ENCODE measurements around the gene FOXP4.
A peak's percentile ranks its signal among the peaks of the same experiment; 100 is the strongest.

Gene FOXP4

DNA sequence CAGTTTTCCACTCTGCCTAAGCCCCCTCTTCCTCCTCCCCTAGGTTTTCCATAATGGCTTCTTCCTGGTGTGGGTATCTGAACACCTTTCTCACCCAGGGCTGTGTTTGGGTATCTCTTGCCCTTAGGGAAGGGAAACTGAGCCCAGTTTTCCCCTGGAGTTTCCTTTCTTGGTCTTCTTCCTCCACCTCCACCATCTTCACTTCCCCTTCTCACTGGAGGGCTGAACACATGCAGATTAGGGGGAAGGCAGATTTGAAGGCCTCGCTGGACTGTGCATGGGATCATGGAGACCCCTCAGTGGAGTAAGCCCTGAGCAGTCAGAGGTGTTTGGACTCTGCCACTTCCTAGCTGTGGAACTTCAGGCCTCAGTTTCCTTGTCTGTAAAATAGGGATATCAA lies 27.8 kb downstream of the FOXP4 start:
- Histone ChIP-seq H3K27ac (no peak overlapping the region), H3K27me3 (no peaks in the 10 kb centered on the region)
- intact Hi-C loops (cut with DNase I; ENCODE audit: low total_unique reads), result no loop called here

DNA sequence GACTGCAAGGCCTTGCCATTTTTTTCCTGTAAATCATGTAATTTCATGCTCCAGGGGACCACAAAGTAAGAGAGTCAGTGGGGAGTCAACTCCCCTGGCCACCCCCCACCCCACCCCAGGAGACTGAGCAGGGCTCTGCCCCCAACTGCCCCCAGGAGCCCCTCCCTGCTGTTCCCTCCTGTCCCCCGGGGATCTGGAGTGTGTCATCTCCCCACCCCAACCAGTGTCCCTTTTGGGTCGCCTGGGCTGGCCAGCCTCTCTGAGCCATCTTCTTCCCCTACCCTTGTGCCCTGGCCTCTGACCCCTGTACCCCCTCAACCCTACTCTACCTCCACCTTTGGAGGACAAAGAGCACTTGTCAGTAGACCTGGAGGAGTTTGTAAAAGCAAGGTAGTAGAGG lies 29.4 kb downstream of the FOXP4 start:
- intact Hi-C loops (cut with DNase I; ENCODE audit: low total_unique reads), result no loop called here
- Histone ChIP-seq H3K4me1 (peaks cover 6 to 67% (median 45%) of the 10 kb centered on the region in 4 donors), H3K27me3 (no peaks in the 10 kb centered on the region), H3K9me3 (no peaks in the 10 kb centered on the region), H3K27ac (no peak overlapping the region), H3K4me3 (no peak overlapping the region), H3K36me3 (peaks cover 0 to 25% (median 10%) of the 10 kb centered on the region in 3 donors)
- no peak for DNase-seq
- TF ChIP-seq, protein P1, sequence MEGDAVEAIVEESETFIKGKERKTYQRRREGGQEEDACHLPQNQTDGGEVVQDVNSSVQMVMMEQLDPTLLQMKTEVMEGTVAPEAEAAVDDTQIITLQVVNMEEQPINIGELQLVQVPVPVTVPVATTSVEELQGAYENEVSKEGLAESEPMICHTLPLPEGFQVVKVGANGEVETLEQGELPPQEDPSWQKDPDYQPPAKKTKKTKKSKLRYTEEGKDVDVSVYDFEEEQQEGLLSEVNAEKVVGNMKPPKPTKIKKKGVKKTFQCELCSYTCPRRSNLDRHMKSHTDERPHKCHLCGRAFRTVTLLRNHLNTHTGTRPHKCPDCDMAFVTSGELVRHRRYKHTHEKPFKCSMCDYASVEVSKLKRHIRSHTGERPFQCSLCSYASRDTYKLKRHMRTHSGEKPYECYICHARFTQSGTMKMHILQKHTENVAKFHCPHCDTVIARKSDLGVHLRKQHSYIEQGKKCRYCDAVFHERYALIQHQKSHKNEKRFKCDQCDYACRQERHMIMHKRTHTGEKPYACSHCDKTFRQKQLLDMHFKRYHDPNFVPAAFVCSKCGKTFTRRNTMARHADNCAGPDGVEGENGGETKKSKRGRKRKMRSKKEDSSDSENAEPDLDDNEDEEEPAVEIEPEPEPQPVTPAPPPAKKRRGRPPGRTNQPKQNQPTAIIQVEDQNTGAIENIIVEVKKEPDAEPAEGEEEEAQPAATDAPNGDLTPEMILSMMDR (IDR thresholded peaks at IDR 0.05), result no peak

More for the DNA sequence above, 27.8 kb downstream of the FOXP4 start:
- H3K9me3 ChIP-seq, result no peaks in the 10 kb centered on the region
- no peak for DNase-seq
- peaks cover 6 to 74% (median 41%) of the 10 kb centered on the region in 4 donors for H3K4me1 ChIP-seq
- TF ChIP-seq, protein P1 (IDR thresholded peaks at IDR 0.05), result no peak
- no peak overlapping the region for H3K4me3 ChIP-seq
- H3K36me3 ChIP-seq, result peaks cover 4 to 41% (median 10%) of the 10 kb centered on the region in 3 donors

DNA sequence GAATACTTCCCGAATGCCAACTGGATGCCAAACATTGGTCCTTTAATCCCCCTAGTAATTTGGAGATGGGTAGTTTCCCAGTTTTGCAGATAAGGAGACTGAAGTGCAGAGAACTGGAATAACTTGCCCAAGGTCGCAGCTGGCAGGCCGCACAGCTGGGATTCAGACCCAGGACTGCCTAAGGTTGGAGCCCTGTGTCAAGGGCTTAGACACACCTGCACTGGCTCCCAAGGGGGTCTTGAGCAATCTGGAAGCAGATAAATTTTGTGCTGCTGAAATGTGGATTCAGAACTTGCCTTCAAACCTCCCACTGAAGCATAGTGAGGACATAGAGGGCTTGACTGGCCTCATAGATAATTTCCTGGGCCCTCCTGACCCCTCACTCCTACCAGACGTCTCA lies 30.5 kb downstream of the FOXP4 start:
- Histone ChIP-seq H3K27me3 (no peaks in the 10 kb centered on the region), H3K9me3 (no peaks in the 10 kb centered on the region), H3K27ac (no peak overlapping the region), H3K4me1 (peaks cover 6 to 72% (median 52%) of the 10 kb centered on the region in 4 donors), H3K36me3 (peaks cover 0 to 16% (median 0%) of the 10 kb centered on the region in 3 donors), H3K4me3 (no peak overlapping the region)
- DNase-seq, result no peak
- intact Hi-C loops (cut with DNase I; ENCODE audit: low total_unique reads), result no loop called here
- TF ChIP-seq, protein P1 (IDR thresholded peaks at IDR 0.05), result no peak

DNA sequence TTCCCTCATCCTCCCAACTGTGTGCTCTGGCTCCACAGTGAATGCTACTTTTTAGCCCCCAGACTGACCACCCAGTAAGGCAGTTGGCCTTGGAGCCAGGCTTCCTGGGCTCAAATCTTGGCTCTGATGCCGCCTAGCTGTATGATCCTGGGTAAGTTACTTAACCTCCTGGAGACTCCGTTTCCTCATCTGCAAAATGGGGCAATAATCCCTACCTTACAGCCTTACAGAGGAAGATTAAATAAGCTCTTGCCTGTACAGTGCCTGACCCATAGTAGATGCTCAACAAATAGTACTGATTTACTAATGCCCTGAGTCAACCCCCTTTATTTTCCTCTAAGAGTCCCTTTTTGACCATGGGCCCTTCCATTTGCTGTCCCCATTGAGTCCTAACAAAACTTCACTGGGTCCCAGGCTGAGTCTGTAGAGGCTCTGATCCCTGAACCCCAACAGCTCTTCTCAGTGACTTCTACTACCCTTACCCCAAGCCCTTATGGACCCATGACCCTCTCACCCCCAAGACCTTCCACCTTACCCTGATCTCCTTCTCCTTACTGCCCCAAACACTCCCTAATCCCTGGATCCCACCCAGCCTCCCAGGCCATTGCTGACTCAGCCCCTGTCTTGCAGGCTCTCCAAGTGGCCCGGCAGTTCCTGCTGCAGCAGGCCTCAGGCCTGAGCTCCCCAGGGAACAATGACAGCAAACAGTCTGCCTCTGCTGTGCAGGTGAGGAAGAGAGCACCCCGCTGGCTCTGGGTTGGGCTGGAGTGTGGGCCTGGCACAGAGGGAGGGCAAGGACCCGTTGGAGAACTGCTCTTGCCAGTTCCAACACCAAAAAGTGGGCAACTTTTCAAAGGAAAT lies 31.4 kb downstream of the FOXP4 start:
- intact Hi-C loops (cut with DNase I; ENCODE audit: low total_unique reads), result no loop called here
- H3K36me3 ChIP-seq, result peaks cover 0 to 16% (median 0%) of the 10 kb centered on the region in 3 donors
- peaks cover 6 to 68% (median 47%) of the 10 kb centered on the region in 4 donors for H3K4me1 ChIP-seq
- no peaks in the 10 kb centered on the region for H3K9me3 ChIP-seq
- no peak overlapping the region for H3K4me3 ChIP-seq
- no peaks in the 10 kb centered on the region for H3K27me3 ChIP-seq
- TF ChIP-seq, protein P1 (IDR thresholded peaks at IDR 0.05), result no peak
- DNase-seq, result no peak
- H3K27ac ChIP-seq, result peak overlapping the region in 1 of 2 donors; percentile 36

DNA sequence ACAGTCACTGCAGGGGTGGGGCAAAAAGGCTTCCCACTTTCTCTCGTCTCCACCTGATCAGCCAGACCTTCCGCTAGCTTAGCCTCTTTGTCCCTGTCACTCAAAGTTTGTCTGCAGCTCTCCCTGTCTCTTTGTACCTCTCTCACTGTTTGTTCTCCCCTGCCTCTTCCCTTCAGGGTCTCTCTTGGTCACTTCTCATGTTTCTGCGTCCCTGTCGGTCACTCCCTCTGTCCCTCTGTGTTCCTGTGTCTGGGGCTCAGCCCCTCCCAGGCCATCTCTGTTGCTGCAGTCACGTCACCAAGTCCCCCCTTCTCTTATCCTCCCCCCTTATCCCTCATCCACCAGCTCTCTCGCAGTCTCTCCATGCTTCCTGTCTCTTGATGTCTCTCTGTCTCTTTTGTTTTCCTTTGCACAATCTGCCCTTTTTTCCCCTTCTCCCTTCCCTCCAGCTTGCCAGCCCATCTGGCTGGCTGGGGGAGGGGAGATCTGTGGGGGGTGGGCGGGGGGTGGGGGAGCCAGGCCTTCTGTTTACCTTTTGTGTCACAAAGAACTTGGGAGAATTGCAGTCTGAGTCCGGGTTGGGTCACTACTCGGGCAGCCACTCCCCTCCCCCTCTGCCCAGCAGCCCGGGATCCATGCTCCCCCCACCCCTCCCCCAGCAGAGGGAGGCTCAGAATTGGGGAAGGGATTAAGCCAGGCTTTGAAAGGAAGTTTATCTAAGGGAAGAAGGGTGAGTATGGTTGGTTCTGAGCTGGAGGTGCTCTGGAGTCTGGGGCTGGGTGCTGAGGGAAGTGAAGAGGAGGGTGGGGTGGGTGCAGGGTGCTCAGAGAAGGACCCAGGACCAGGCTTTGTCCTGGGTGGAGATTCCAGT lies 32.3 kb downstream of the FOXP4 start:
- peak overlapping the region; percentile 31 to 36 for H3K27ac ChIP-seq

More for the DNA sequence above, 32.3 kb downstream of the FOXP4 start:
- intact Hi-C loops (cut with DNase I; ENCODE audit: low total_unique reads), result no loop called here
- Histone ChIP-seq H3K4me3 (no peak overlapping the region), H3K36me3 (peaks cover 0 to 16% (median 0%) of the 10 kb centered on the region in 3 donors), H3K9me3 (no peaks in the 10 kb centered on the region), H3K4me1 (peaks cover 6 to 67% (median 43%) of the 10 kb centered on the region in 4 donors), H3K27me3 (no peaks in the 10 kb centered on the region)
- TF ChIP-seq, protein P1 (IDR thresholded peaks at IDR 0.05), result no peak
- no peak for DNase-seq
